HG03135 (cell line): Measurements from ENCODE around the gene CPNE2.
A peak's percentile ranks its signal among the peaks of the same experiment; 100 is the strongest.
"Not testable (repeated sequence)": the region's sequence is repeated elsewhere in the genome, so short reads cannot be mapped to it uniquely, and the experiment has no call there.

Source experiments
- ATAC-seq: cut with Tn5 transposase; IDR thresholded peaks from one replicate; pipeline ENCODE4 v1.9.1; 2021; ENCODE audit warnings: mild to moderate bottlenecking, moderate library complexity; ENCODE audit not compliant: unreplicated experiment

The CPNE2 gene

GRCh38 chr16:57069635-57070370, 22.6 kb upstream of the CPNE2 start:
- ATAC-seq: no peak

- no peak for ATAC-seq
Measured at GRCh38 chr16:57070424-57070823, 22.0 kb upstream of the CPNE2 start.

- ATAC-seq: not testable (repeated sequence)
Measured at GRCh38 chr16:57071081-57071732, 21.2 kb upstream of the CPNE2 start.

- no peak for ATAC-seq
Measured at GRCh38 chr16:57071831-57072582, 20.4 kb upstream of the CPNE2 start.

- ATAC-seq: no peak
Measured at GRCh38 chr16:57072616-57073275, 19.6 kb upstream of the CPNE2 start.

GRCh38 chr16:57077714-57078113, 14.7 kb upstream of the CPNE2 start:
- no peak for ATAC-seq

- ATAC-seq: no peak
Measured at GRCh38 chr16:57081744-57082143, 10.6 kb upstream of the CPNE2 start.

GRCh38 chr16:57082664-57083063, 9.7 kb upstream of the CPNE2 start:
- ATAC-seq: no peak

- no peak for ATAC-seq
Measured at GRCh38 chr16:57083485-57084126, 8.8 kb upstream of the CPNE2 start.

GRCh38 chr16:57084257-57084770, 8.1 kb upstream of the CPNE2 start:
- no peak for ATAC-seq

GRCh38 chr16:57084996-57085395, 7.4 kb upstream of the CPNE2 start:
- no peak for ATAC-seq

- ATAC-seq: no peak
Measured at GRCh38 chr16:57087003-57087402, 5.4 kb upstream of the CPNE2 start.

- ATAC-seq: no peak
Measured at GRCh38 chr16:57089406-57089805, 3.0 kb upstream of the CPNE2 start.

- ATAC-seq: no peak
Measured at GRCh38 chr16:57091200-57091974, 996 bp upstream of the CPNE2 start.

GRCh38 chr16:57092786-57093411, 516 bp downstream of the CPNE2 start:
- ATAC-seq: peak; percentile 35

- ATAC-seq: no peak
Measured at GRCh38 chr16:57093666-57094564, 1.5 kb downstream of the CPNE2 start.

GRCh38 chr16:57094911-57095310, 2.5 kb downstream of the CPNE2 start:
- ATAC-seq: no peak

- ATAC-seq: no peak
Measured at GRCh38 chr16:57096192-57096591, 3.8 kb downstream of the CPNE2 start.
